Caki2 (cell line): ENCODE results near the gene MYO3B. TPM values are rescaled to one million over a fixed set of nuclear protein-coding genes. Genes with fewer than 3 reads are reported as not detected.
"Not testable (repeated sequence)": the region's sequence is repeated elsewhere in the genome, so short reads cannot be mapped to it uniquely, and the experiment has no call there.

Experiments
- DNase-seq: peaks from one replicate; pipeline ENCODE4 v3.0.0-alpha.2; 2015; ENCODE audit warnings: low read depth
- in situ Hi-C: cut with HindIII; loops from 2 replicates; pipeline ENCODE4 v1.10.0; 2016; ENCODE audit warnings: low sequenced_read_pairs, low pct_unique_long_range_greater_than_20kb, mixed read lengths
- total RNA-seq: library from RNA; depleted of rRNA; stranded (reverse); fragments of >200 nt; shearing (Covaris generic); gene quantifications from 2 replicates; pipeline ENCODE4 v1.2.3, GENCODE V29; 2014; ENCODE audit warnings: low replicate concordance

MYO3B gene
- total RNA-seq, 1 experiment from 2014 or later = 0.07 TPM

DNA sequence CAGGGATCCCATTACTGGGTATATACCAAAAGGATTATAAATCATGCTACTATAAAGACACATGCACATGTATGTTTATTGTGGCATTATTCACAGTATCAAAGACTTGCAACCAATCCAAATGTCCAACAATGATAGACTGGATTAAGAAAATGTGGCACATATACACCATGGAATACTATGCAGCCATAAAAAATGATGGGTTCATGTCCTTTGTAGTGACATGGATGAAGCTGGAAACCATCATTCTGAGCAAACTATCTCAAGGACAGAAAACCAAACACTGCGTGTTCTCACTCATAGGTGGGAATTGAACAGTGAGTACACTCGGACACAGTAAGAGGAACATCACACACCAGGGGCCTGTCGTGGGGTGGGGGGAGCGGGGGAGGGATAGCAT, 457.1 kb downstream of the MYO3B start:
- in situ Hi-C loops, DNase-seq: not testable (repeated sequence)

DNA sequence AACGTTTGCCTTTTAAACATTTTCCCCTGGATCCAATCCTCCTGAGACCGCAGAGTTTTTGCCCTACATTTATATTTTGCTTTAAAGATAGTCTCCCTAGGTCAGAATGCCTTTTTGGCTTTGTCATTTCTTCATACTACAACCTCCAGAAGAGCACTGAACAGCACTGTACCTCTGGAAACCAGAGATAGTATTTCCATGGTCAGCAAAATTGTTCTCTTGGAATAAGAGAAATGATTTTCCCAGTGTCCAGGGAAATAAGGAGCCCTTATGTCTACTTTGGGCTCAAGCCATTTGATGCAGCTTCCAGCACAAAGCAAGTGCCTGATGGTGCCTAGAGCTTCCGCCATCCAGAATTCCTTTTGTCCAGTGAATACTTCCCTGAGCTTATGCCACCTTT, 461.7 kb downstream of the MYO3B start:
- in situ Hi-C loops = no loop called here
- no peak for DNase-seq

DNA sequence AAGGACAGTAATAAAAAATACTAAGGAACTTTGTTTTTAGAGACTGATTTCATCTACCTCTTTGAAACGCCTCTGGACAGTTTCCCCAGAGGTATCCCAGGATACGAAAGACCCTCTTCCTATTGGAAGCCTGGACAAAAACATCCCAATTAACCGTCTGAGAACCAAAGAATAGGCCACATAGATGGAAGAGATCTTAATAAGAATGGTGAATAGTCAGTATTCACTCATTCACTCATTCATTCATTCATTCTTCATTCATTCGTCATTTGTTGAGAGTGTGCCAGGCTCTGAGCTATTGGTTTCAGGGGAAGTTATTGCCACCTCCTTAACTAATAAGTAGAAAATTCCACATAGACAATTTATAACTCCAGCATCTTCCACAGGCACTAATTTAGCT, 464.0 kb downstream of the MYO3B start:
- no peak for DNase-seq
- in situ Hi-C loops = no loop called here

DNA sequence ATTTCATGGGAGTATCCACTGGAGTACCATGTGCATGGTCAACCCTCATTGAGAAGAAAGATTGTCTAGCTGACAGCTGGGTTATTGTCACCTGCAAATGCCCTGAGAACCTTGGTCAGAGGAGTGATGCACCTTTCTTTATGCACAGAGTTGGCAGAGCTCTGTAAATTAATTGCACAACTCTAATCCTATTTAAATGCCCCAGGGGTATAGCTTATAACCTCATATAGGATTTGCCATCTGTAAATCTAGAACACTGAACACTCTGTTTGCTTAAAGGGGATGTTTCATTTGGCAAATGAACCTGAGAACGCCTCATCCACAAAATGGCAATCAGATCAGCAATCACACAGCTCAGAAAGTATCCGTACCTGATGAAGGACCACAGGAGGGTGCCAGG, 465.4 kb downstream of the MYO3B start:
- in situ Hi-C loops = no loop called here
- no peak for DNase-seq

DNA sequence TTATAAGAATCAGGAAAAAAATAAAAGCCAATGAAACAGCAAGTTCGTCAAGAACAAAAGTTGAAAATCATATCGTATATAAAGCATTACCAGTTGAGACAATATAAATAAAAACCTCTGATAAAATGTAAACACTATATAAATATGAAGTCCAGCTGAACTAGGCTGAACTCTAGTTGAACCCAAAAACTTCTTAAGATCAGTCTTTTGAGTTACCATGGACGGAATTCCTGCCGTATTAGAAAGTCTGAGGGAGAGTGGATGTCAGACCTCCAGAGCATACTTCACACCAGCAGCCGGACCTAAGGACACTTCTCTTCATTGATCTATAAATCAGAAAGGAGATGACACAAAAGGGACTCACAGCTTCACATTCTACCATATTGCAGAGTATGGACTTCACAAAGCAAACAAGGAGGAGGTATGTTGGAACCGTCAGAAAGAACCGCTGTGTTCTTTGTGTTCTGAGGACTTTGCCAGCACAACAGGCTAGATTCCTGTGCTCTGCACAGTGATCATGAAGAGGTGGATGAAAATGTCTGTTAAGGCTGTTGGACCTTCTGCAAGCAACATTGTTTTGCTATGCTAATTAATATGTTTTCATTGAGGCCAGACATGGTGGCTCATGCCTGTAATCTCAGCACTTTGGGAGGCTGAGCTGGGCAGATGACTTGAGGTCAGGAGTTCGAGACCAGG, 469.9 kb downstream of the MYO3B start:
- DNase-seq = no peak
- in situ Hi-C loops = no loop called here

DNA sequence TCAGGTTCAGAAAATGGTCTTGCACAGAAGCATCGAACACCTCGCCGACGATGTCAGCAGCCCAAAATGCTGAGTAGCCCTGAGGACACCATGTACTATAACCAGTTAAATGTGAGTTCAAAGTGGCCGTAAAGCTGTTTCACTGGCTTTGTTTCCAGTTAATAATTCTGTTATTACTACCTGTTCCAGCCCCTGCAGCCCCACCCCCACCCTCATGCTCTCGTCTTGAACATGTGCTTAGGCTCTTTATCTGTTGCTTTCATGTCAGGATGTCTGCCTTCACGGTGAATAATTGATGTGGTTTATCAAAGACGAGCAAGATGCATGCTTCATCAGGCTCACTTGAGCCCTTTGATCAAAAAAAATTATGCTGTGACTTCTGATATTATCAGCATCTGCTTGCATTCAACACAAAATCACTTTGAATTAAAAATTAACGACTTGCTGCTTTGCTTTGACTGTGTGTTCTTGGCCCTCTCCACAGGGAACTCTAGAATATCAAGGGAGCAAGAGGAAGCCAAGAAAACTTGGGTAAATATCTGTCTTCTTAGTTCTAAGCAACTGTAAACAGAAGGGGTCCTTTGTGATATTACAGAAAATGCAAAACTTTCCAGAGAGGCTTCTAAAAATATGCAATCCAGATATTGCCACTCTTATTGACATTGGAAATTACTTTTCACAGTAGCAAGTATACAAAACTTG, 473.8 kb downstream of the MYO3B start:
- in situ Hi-C loops = no loop called here

DNA sequence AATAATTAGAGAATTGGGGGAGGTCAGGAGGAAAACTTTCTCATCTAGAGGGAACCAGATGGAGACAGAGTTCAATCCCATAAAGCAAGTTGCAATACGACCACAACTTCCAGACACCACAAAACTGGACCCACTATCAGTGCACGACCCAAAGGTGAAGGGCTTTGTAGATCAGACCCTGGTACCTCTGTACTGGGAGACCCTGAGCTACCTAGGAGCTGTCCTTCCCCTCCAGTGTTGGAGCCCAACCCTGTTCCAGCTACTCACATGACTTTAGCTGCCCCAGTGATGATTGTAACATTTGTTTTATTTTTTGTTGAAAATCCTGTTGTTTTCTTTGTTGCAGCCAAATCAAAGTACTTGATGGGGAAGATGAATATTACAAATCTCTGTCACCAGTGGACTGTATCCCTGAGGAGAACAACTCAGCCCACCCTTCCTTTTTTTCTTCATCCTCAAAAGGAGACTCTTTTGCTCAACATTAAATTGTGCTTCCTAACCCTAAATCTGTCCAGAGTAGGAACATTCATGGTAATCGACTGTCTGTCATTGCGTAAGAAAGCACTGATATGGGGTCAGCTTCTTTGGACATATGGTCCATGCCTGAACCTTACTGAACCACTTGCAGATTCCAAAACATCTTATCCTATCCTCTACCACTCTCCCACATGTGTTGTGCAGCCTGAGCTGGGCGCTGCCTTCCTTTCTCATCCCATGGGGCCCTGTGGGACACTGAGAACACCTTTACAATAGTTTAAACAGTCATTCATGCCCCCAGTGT, 474.9 kb downstream of the MYO3B start:
- DNase-seq = no peak
- in situ Hi-C loops = no loop called here

More for the DNA sequence above, 473.8 kb downstream of the MYO3B start:
- no peak for DNase-seq

DNA sequence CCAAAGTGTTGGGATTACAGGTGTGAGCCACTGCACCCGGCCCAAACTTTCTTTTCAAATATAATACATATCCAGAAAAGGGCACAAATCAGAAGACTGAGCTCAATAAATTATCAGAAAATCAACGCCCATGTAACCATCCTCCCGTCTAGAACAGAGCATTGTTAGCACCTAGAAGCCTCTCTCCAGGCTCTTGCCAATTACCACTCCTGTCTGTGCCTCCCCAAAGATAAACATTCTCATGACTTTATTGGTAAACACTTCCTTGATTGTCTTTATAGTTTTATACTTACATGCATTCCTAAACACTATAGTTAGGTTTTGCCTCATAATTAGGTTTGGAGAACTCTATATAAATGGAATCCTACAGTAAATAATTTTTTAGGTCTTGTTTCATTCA, 478.7 kb downstream of the MYO3B start:
- in situ Hi-C loops = no loop called here
- no peak for DNase-seq

DNA sequence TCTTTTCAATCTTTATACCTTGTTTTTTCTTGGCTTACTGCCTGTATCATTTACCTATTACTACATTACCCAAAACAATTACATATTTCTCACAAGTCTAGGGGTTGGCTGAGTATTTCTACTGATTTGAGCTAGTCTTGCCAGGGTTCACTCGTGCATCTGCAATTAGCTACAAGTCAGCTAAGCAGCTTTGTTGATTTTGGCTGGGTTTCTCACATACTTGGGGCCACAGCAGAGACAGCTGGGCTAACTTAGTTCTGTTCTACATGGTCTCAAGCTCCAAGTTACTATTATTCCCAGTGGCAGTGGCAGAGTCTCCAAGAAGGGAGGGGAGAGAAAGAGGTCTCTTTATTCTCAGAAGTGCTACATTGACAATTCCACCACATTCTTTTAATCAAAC, 482.5 kb downstream of the MYO3B start:
- in situ Hi-C loops = no loop called here
- DNase-seq = no peak

DNA sequence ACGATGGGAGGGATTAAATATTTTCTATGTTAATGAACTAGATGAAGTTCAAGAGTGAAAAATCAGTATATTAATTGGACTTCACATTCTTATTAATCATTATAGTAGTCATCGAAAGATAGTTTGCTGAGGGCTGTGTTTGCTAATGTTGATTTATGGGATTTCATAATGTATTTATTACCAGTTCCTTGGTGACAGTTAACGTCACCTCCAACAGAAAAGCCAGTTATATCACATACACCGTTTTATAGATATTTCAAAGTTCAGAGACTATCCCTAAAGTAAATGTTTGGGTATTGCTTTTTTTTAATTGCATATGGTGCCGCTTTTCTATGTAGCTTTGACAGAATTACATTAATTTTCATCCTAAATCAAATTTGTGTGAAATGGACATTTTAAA, 487.8 kb downstream of the MYO3B start:
- in situ Hi-C loops = no loop called here

DNA sequence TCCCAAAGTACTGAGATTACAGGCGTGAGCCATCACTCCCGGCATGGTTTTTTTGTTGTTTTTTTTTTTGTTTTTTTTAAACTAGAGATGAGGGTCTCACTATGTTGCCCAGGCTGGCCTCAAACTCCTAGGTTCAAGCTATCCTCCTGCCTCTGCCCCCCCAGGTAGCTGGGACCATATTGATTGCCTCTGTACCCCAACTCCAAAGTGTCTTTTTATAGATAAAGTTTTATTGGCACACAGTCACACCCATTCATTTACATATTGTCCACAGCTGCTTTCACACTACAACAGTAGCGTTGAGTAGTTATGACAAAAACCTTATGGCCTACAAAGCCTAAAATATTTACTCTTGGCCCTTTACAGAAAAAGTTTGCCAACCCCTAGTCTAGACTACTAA, 492.0 kb downstream of the MYO3B start:
- in situ Hi-C loops = no loop called here
- DNase-seq = no peak

More for the DNA sequence above, 487.8 kb downstream of the MYO3B start:
- DNase-seq = no peak

DNA sequence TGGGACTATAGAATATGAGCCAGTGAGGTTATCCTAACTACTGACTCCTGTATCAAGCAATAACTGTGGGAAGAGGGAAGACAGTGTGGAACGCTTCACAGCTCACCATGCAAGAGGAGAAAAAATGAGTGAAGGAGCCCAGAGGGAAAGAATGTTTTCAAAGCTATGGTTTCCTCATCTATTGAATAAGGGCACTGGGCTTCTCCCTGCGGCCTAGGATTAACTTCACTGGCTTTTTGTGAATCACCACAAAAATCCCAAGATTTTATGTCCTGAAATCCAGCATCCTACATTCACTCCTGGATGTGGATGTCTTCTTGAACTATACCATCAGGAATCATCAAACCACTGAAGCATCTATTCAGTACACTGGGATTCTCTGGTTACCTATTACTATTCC, 492.7 kb downstream of the MYO3B start:
- no peak for DNase-seq
- in situ Hi-C loops = no loop called here

DNA sequence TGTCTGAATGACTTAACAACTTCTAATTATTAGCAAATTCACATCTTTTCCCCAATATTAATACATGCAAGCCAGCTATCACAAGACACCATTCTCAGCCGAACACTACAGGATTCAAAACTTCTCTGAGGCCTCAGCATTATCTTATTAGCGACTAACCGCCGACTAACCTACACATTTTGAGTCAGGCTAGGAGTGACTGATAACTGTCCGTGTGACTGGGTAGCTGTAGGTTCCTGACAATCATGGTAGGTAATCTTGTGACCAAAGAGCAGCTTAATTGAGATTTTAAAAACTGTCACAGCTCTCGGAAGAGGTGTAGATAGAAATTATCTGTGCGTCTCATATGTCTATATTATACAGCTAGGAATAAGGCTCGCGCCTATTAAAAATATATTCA, 493.1 kb downstream of the MYO3B start:
- in situ Hi-C loops = no loop called here
- no peak for DNase-seq

DNA sequence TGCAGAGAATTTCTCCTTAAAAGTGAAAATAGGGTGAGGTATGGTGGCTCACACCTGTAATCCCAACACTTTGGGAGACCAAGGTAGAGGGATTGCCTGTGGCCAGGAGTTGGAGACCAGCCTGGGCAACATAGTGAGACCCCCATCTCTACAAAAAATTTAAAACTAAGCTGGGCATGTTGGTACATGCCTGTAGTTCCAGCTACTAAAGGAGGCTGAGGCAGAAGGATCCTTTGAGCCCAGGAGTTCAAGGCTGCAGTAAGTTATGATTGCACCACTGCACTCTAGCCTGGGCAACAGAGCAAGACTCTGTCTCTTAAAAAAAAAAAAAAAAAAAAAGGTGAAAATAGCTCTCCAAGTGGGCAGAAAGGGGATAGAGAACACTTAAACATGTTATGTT, 496.3 kb downstream of the MYO3B start:
- DNase-seq, in situ Hi-C loops: not testable (repeated sequence)

DNA sequence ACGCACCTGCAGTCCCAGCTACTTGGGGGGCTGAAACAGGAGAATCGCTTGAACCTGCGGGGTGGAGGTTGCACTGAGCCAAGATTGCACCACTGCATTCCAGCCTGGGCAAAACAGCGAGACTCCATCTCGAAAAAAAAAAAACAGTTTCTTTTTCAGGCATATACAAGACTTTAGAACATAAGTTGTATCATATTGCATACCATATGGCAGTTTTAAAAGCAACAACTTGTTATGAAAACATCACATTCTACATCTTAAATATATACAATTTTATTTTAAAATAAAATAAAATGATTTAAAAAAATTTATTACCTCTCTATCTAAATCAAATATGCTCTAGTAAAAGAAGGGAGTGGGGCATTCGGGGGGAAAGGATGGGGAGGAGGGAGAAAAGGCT, 497.8 kb downstream of the MYO3B start:
- in situ Hi-C loops = no loop called here
- DNase-seq = no peak

DNA sequence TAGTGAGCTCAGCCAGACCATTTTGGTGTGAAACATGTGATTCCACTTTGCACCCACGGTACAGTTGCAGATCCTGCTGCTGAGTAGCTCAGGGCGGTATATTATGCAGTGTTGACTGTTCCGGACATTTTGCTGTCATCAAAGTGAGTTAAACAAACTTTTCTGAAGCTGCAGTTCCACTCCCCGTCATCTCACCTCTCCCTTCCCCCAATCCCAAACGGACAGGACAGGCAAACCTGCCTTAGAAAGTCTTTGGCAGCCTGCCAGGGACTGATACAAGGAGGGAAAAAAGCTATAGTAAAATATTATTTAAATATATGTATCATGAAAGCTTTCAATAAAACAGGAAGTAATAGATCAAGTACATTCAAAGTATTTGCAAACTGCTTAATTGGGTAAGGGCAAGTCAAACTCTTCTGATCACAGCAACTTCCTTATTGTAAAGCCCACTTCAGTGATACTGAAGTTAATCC, 501.7 kb downstream of the MYO3B start:
- in situ Hi-C loops = no loop called here
- no peak for DNase-seq

DNA sequence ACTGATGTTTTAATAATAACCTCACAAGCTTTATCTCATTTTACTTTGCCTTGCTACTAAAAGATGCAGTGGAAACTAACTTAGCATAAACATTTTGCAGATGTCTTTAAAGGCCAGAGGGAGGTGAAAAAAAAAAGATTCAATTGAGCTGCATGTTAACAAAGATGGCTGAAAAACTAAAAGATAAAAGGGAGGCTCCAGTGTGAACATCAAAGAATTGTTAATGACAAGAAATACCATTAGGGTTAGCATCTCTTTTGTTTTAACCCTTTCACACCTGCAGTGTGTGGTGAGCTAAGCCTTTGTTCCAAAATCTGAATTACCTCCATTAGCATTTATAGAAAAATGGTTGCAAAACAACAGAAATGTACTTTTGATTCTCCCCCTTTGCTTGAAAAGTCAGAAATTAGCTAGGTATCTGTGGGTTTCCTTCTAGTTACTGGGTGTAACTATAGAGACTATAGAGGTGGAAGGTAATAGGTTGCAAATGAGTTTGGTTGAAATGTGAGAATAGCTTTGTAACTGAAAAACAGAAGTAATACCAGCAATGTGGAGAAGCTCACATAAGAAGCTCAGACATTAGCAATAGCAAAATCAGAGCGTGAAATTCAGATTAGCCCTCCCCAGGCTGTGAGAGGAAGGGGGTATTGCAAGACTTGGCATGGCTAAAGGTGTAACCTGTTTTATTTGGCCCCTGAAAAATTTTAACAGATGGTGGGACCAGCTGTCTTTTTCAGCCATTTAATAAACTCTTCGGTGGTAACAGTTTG, 502.4 kb downstream of the MYO3B start:
- in situ Hi-C loops = no loop called here
- DNase-seq = no peak

DNA sequence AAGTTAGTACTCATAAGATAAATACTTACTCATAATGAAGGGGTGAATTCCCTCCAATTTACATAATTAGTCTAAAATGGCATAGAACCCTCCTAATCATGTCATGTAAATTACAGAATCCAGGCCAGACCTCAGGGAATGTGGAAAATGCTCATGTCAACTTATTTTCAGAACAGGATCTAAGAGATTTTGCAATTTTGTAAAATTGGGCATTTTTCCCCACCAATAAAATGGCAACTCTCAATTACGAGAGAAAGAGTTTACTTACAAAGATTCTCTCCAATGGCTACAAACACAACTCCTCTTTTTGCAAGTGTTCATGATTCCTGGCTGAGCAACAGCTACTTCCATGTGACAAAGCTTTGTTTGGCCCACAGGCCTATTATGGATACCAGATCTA, 503.4 kb downstream of the MYO3B start:
- DNase-seq = no peak

More for the DNA sequence above, 503.4 kb downstream of the MYO3B start:
- in situ Hi-C loops = no loop called here
